HL-60 (cell line): ENCODE data around the gene SORCS2.

ENCODE experiments used
- CTCF ChIP-seq: IDR thresholded peaks from one replicate; pipeline ENCODE4 v1.5.1; 2011; ENCODE audit warnings: low read length, control low read depth, inconsistent platforms; ENCODE audit not compliant: insufficient read depth
- POLR2AphosphoS5 ChIP-seq: IDR thresholded peaks from 2 replicates; pipeline ENCODE4 v1.6.1; 2012; ENCODE audit warnings: low read depth

- TF ChIP-seq CTCF (no peak), POLR2AphosphoS5 (no peak)
Observed at GRCh38 chr4:7180938-7181337, 11.4 kb upstream of the SORCS2 start.
